NCI-H146 treated with DMSO at 0.1 percent for 48 hours (cell line): ENCODE data around the gene CLIP4.
"Not testable (repeated sequence)": the region's sequence is repeated elsewhere in the genome, so short reads cannot be mapped to it uniquely, and the experiment has no call there.

Experiments used
- DNase-seq: peaks from one replicate; lab custom pipeline; 2025; ENCODE audit not compliant: unreplicated experiment; lab: John Stamatoyannopoulos, UW

The CLIP4 gene

GRCh38 chr2:29100564-29100963, 14.7 kb upstream of the CLIP4 start:
- DNase-seq = no peak

- no peak for DNase-seq
Observed at GRCh38 chr2:29104688-29105087, 10.5 kb upstream of the CLIP4 start.

- DNase-seq = no peak
Observed at GRCh38 chr2:29105375-29105774, 9.8 kb upstream of the CLIP4 start.

GRCh38 chr2:29106256-29106655, 9.0 kb upstream of the CLIP4 start:
- DNase-seq = no peak

GRCh38 chr2:29106980-29107388, 8.2 kb upstream of the CLIP4 start:
- peak; percentile 82 for DNase-seq

- not testable (repeated sequence) for DNase-seq
Observed at GRCh38 chr2:29107547-29107946, 7.7 kb upstream of the CLIP4 start.

- DNase-seq = no peak
Observed at GRCh38 chr2:29108225-29108624, 7.0 kb upstream of the CLIP4 start.

GRCh38 chr2:29109246-29109645, 6.0 kb upstream of the CLIP4 start:
- no peak for DNase-seq

- no peak for DNase-seq
Observed at GRCh38 chr2:29110916-29111535, 4.2 kb upstream of the CLIP4 start.

GRCh38 chr2:29112379-29112778, 2.8 kb upstream of the CLIP4 start:
- DNase-seq = no peak

GRCh38 chr2:29113027-29113686, 2.1 kb upstream of the CLIP4 start:
- no peak for DNase-seq

GRCh38 chr2:29113891-29114321, 1.3 kb upstream of the CLIP4 start:
- DNase-seq = no peak

- DNase-seq = no peak
Observed at GRCh38 chr2:29114586-29114945, 649 bp upstream of the CLIP4 start.

- DNase-seq = peak; percentile 43
Observed at GRCh38 chr2:29115797-29116781, 874 bp downstream of the CLIP4 start.

- DNase-seq = no peak
Observed at GRCh38 chr2:29117636-29118303, 2.6 kb downstream of the CLIP4 start.

GRCh38 chr2:29119211-29119610, 4.0 kb downstream of the CLIP4 start:
- DNase-seq = no peak

GRCh38 chr2:29120846-29121245, 5.6 kb downstream of the CLIP4 start:
- DNase-seq = no peak

GRCh38 chr2:29123617-29124349, 8.6 kb downstream of the CLIP4 start:
- no peak for DNase-seq

- no peak for DNase-seq
Observed at GRCh38 chr2:29124504-29124903, 9.3 kb downstream of the CLIP4 start.

- DNase-seq = no peak
Observed at GRCh38 chr2:29129586-29130281, 14.5 kb downstream of the CLIP4 start.
